Measurements from ENCODE around the gene ZNF71. TPM values are rescaled to one million over a fixed set of nuclear protein-coding genes. Genes with fewer than 3 reads are reported as not detected.

Gene ZNF71
- total RNA-seq, 1 experiment from 2014 or later, result not detected

Other genes with a start within 250 kb of the ZNF71 start
- gene ZNF582, start 201.8 kb upstream of the ZNF71 start, total RNA-seq (2014; rRNA removed; shearing (Covaris generic)), result not detected in 2 replicates
- gene ZNF583, start 191.0 kb upstream of the ZNF71 start, total RNA-seq (2014; rRNA removed; shearing (Covaris generic)), result not detected in 2 replicates
- gene ZNF667, start 118.0 kb upstream of the ZNF71 start, total RNA-seq (2014; rRNA removed; shearing (Covaris generic)), result not detected in 2 replicates
- gene ZNF471, start 87.4 kb upstream of the ZNF71 start, total RNA-seq (2014; rRNA removed; shearing (Covaris generic)), result not detected in 2 replicates
- gene ZFP28, start 56.4 kb upstream of the ZNF71 start, total RNA-seq (2014; rRNA removed; shearing (Covaris generic)), result not detected in 2 replicates
- not detected in 2 replicates for gene ZNF470, start 27.8 kb upstream of the ZNF71 start, total RNA-seq (2014; rRNA removed; shearing (Covaris generic))
- not detected in 2 replicates for gene SMIM17, start 47.9 kb downstream of the ZNF71 start, total RNA-seq (2014; rRNA removed; shearing (Covaris generic))
- not detected in 2 replicates for gene ZNF835, start 76.5 kb downstream of the ZNF71 start, total RNA-seq (2014; rRNA removed; shearing (Covaris generic))
- not detected in 2 replicates for gene PEG3, start 245.4 kb downstream of the ZNF71 start, total RNA-seq (2014; rRNA removed; shearing (Covaris generic))
- gene ZIM2, start 245.4 kb downstream of the ZNF71 start, total RNA-seq (2014; rRNA removed; shearing (Covaris generic)), result not detected in 2 replicates